Fibroblast of upper back skin (primary cell): ENCODE results near the gene PAQR5.
"Not testable (repeated sequence)": the region's sequence is repeated elsewhere in the genome, so short reads cannot be mapped to it uniquely, and the experiment has no call there.

Source experiments
- DNase-seq: peaks from one replicate; pipeline ENCODE4 v3.0.0-alpha.2; 2013

PAQR5 gene

DNA sequence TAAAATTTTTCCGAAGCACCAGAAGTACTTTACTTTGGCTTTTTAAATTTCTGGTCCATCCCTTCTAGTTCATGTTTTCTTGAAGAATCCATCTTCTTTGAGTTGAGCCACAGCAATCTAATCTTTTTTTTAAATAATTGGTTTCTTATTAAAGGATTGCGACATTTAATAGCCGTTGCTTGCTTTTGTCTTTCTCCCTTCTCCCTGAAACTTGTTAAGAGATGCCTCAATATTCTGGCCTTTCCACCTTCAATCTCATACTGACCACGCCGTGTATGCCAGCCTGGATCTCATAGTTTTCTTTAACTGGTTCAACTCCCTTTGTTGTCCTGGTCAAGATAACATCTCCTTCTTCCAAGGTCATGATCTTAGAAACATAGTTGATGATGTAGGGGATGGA is 135.5 kb downstream of the PAQR5 start:
- DNase-seq = no peak

DNA sequence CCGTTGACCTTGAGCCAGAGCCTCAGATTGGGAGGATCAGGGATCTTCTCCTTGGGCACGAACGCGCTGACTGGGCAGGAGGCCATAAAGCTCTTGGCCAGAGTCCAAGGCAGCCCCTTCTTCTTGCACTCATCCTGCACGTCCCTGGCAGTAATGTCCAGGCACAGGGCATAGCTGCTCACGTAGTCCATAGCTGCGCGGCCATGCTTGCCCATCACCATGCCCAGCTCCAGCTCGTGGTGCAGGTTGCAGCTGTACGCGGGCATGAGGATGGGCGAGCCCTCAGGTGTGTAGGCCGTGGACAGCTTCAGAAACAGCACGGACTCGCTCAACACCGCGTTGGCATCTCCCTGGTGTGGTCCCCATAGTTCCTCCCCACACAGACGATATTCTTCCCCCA is 136.0 kb downstream of the PAQR5 start:
- no peak for DNase-seq

DNA sequence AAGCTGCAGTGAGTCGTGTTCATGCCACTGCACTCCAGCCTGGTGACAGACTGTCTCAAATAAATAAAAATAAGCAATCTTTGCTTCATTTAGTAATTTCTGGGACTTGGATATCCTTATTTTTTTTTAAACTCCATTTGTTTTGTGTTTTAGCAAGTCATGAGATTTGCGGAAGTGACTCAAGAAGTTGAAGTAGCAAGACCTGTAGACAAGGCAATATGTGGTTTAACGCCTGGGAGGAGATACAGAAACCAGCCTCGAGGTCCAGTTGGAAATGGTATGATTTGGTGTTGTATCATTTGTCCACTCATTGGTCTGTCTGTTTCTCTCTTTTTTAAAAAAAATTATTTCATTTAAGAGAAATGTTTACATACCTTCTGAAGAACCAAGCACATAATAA is 137.3 kb downstream of the PAQR5 start:
- no peak for DNase-seq

DNA sequence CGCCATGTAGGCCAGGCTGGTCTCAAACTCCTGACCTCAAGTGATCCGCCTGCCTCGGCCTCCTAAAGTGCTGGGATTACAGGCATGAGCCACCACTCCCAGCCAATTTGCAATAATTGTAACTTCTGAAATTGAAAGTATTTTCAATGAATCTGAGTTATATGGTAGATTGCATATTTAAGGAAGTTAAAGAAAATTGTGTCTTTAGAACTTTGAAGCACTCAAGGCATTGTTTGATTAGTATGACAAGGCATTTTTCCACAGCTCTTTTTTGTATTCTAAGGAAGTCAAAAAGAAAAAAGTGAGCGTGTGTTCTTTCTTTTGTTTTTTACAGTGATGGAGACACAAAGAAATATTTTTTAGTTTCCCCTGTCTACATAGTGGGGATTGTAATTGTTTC is 138.2 kb downstream of the PAQR5 start:
- no peak for DNase-seq

DNA sequence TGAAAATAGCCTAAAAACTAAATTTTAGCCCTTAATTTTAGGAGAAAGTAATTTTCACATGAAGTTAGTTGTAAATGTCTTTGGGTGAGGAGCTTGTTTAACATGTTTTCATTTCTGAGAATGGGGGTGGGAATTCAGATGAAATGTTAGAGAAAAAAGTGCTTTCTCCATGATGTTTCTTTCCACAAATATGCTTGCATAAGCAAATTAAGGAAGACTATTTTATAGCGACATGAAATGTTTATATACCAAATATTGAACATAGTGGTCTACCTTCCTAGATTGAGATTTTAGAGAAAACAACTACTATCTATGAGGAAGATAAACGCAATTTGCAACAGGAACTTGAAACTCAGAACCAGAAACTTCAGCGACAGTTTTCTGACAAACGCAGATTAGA is 140.9 kb downstream of the PAQR5 start:
- no peak for DNase-seq

DNA sequence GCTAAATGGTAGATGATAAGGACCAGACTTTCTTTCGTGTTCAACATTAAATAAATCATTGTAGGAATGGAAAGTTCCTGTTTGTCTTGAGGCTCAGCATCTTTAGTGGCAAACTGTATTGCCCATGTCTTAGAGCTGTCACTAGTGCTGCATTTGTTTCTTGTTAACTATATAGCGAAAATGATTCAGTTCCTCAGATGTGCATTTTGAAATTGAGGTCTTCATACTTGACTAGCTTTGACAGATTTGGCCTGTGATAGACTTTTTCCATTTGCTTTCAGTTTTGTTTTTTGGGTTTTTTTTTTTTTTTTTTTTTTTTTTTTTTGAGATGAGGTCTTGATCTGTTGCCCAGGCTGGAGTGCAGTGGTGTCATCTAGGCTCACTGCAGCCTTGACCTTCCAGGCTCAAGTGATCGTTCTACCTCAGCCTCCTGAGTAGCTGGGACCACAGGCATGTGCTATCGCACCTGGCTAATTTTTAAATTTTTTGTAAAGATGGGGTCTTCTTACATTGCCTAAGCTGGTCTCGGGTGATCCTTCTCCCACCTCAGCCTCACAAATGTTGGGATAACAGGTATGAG is 144.4 kb downstream of the PAQR5 start:
- no peak for DNase-seq

DNA sequence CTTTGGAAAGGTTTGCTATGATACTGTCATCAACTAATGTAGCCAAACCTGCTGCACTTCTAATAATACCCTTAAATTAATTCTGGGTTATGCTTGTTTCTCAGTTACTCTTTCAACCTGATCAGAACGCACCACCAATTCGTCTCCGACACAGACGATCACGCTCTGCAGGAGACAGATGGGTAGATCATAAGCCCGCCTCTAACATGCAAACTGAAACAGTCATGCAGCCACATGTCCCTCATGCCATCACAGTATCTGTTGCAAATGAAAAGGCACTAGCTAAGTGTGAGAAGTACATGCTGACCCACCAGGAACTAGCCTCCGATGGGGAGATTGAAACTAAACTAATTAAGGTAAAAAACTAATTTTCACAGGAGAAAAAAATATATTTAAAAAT is 146.0 kb downstream of the PAQR5 start:
- no peak for DNase-seq

DNA sequence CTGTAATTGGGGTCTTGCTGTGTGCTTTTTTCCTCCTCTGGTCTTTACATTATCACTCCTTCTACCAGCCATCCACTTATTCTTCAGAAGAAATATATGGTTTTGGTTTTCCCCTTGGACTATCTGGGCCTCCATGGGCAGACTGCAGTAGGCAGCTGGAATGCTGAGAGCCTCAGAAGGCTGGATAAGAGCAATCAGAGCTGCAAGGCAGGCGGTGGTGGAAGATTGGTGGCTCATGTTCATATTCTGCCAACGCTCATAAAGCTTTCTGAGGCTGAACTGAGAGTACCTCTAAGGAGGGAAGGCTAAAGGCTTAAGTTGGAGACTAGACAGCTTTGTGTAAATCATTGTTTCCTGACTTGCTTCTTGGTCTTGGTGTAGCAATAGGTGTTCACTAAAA is 148.2 kb downstream of the PAQR5 start:
- DNase-seq = no peak

DNA sequence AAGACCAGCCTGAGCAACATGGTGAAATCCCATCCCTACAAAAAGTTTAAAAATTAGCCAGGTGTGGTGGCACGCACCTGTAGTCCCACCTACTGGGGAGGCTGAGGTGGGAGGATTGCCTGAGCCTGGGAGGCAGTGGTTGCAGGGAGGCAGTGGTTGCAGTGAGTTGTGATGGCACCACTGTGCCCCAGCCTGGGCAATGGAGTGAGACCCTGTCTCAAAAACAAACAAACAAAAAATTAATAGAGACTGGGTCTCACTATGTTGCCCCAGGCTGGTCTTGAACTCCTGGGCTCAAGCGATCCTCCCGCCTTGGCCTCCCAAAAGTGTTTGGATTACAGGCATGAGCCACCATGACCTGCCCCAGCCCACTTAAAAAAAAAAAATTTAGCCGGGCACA is 151.5 kb downstream of the PAQR5 start:
- DNase-seq = not testable (repeated sequence)

DNA sequence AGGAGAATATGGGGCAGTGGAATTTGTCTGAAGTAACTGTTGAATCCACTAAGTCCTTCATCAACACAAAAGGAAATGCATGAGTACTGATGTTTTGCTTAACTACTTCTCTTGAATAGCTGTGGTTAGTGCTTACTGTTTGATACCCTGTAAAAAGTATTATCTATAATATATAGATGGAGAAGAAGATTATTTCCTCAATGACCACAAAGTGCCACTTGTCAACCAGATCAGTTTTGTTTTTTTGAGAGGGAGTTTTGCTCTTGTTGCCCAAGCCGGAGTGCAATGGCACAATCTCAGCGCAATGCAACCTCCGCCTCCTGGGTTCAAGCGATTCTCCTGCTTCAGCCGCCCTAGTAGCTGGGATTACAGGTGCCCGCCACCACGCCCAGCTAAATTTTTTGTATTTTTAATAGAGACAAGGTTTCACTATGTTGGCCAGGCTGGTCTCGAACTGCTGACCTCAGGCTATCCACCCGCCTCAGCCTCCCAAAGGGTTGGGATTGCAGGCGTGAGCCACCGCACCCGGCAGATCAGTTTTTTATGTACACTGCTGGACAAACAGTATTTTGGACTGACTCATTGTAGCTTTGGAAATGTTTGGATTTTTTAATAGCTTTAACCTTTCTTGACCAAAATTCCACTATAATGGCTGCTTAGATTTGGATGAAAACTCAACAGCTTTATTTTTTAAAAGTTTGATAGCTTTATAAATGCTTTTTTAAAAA is 152.4 kb downstream of the PAQR5 start:
- no peak for DNase-seq

DNA sequence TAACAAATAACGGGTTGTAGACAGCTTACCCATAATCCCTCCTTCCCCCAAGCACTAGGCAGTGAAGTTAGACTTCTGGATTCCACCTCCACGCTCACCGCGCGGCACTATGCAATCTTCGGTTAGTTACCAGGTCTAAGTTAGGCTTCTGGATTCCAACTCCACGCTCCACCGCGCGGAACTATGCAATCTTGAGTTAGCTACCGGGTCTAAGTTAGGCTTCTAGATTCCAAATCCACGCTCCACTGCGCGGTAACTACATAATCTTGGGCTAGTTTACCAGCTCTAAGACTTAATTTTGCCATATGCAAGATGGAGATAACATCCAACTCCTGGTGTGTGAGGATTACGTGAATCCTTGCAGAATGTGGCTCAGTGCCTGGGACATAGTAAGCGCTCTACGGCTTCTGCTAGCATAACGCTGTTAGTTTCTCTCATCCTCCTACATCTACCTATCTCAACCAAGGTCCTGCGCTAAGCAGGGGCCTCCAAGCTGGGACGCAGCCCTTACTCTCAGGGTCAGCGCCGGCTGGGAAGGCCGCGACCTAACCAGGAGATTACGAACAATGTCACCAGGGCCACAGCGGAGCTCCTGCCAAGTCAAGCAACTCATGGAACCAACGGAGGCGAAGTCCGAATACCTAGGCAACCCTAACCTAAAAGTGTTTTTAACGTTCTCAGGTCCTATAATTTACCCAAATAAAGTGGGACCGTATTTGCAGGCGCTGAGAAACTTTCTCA is 153.4 kb downstream of the PAQR5 start:
- DNase-seq = peak; percentile 34

DNA sequence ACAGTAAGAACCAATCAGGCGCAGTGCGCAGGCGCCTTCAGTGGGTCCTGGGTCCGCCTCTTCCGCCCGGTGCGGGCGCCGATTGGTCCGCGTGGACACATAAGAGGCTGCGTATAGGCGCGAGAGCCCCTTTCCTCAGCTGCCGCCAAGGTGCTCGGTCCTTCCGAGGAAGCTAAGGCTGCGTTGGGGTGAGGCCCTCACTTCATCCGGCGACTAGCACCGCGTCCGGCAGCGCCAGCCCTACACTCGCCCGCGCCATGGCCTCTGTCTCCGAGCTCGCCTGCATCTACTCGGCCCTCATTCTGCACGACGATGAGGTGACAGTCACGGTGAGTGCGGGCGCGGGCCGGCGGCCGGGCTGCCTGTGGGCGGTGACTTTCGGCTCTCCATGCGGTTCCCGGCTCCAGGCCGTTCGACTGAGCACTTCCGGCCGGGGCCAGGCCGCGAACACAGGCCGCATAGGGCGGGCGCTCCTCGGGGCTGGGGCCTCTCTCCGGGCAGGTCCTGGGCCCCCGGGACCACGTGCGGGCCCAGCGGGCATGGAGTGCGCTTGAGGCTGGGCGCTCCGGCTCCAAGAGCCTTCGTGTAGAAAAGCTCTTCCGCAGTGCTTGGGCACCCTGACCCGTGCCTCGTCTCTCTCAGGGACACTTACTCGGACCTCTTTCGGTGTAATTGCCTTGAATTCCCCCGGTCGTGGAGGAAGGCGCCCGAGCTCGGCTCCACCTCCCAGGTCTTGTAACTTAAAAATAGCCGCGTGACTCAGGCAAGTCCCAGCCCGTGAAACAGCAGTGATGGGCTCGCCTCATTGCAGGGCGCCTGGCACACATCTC is 154.2 kb downstream of the PAQR5 start, which contains the start of gene RPLP1:
TSS of gene RPLP1 (plus strand) at position 127 of the 830 bp plus-strand sequence. CDS start at position 258, 131 bp downstream.
- DNase-seq = peak; percentile 96

DNA sequence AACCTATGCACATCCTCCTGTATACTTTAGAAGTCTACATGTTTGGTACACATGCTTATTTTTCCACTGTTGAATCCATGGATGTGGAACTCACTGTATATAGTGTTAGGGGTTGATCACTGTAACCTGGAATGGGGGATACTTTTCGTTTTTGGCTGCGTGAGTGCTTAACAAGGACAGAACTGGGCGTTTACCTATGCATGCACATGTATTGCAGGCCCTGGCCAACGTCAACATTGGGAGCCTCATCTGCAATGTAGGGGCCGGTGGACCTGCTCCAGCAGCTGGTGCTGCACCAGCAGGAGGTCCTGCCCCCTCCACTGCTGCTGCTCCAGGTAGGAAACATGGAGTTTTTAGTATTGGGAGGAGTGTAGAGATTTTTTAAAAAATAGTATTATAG is 156.2 kb downstream of the PAQR5 start:
- no peak for DNase-seq

DNA sequence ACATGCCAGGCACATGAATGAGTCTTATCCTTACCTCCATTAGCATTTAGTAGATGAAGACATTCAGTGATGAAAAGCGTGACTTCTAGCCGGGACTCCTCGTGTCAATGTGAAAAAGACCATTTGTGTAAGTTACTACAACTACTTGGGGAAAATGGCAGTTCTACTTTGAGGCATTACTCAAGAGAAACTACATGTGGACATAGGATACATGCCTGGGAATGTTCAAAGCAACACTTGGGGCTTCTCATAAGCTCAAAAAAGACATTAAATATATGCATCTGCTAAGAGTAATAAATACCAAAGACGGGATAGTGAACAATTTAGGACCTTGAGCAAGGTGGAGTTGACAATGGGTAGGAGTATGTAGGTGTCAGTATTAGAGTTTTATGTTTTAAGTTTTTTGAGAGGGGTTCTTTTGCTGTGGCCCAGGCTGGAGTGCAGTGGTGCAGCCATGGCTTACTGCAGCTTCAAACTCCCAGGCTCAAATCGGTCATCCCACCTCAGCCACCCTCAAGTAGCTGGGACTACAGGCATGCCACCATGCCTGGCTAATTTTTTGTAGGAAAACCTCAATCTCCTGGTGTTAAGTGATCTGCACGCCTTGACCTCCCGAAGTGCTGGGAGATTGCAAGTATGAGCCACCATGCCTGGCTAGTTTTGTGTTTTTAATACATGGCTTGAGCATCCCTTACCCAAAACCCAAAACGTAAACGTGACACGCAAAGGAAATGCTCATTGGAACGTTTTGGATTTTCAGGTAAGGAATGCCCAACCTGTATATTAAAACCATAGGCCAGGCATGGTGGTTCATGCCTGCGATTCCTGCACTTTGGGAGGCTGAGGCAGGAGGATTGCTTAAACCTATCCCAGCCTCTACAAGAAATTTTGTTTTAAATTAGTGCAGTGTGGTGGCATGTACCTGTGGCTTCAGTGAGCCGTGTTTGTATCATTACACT is 157.8 kb downstream of the PAQR5 start:
- no peak for DNase-seq
